Panc1 (cell line): ENCODE data around the gene SLFNL1. TPM values are rescaled to one million over a fixed set of nuclear protein-coding genes. Genes with fewer than 3 reads are reported as not detected.
A peak's percentile ranks its signal among the peaks of the same experiment; 100 is the strongest.

ENCODE experiments used
- ATAC-seq: fragments of 200-7000 bp; cut with Tn5 transposase; 2 replicates; pipeline ENCODE4 v1.9.1; 2020; ENCODE audit warnings: mild to moderate bottlenecking, moderate library complexity
- BruUV-seq: library from RNA; stranded (reverse); fragments of 400-500 nt; replicated peaks from 2 replicates; lab custom pipeline; 2021; lab: Mats Ljungman, UMichigan
- CTCF ChIA-PET: fragments of 300-600 bp; sonication (Branson Sonifier 250); formaldehyde crosslinking; loops from one replicate; lab custom pipeline; 2022; ENCODE audit warnings: antibody characterized with exemption; lab: Charles Lee
- POLR2A ChIA-PET: fragments of 300-600 bp; sonication (Branson Sonifier 250); formaldehyde crosslinking; loops from one replicate; lab custom pipeline; 2022; ENCODE audit warnings: antibody characterized with exemption; lab: Charles Lee
- DNase-seq: peaks from one replicate; pipeline ENCODE4 v3.0.0-alpha.2; 2010; ENCODE audit warnings: low read depth, low spot score
- H3K27ac ChIP-seq: 2 replicates; pipeline ENCODE4 v1.5.1; 2011; ENCODE audit warnings: mild to moderate bottlenecking, low read length, inconsistent platforms
- H3K27me3 ChIP-seq: fragments of 200-500 bp; sonication (Bioruptor generic); 2 replicates; pipeline ENCODE4 v1.6.0; 2014; ENCODE audit warnings: low read length, inconsistent platforms; ENCODE audit not compliant: control insufficient read depth, insufficient read depth
- H3K36me3 ChIP-seq: fragments of 200-500 bp; sonication (Bioruptor generic); 2 replicates; pipeline ENCODE4 v1.5.1; 2014; ENCODE audit warnings: inconsistent platforms, mild to moderate bottlenecking, low read length, moderate library complexity; ENCODE audit not compliant: control insufficient read depth, insufficient read depth
- H3K4me1 ChIP-seq: 2 replicates; pipeline ENCODE4 v1.5.1; 2011; ENCODE audit warnings: inconsistent platforms, mild to moderate bottlenecking, low read length, moderate library complexity; ENCODE audit not compliant: control insufficient read depth, insufficient read depth
- H3K4me3 ChIP-seq, 2 experiments: 2 replicates each; pipeline ENCODE4 v1.5.1; 2011 to 2012; ENCODE audit warnings: low read depth in 2 of 2, low read length in 2 of 2, mild to moderate bottlenecking in 2 of 2, inconsistent platforms in 1 of 2, moderate library complexity in 1 of 2
- H3K9me3 ChIP-seq: fragments of 200-500 bp; sonication (Bioruptor generic); 2 replicates; pipeline ENCODE4 v1.5.1; 2014; ENCODE audit warnings: low read depth, mild to moderate bottlenecking, inconsistent platforms, low read length, moderate library complexity; ENCODE audit not compliant: control insufficient read depth, insufficient read depth
- POLR2AphosphoS5 ChIP-seq: IDR thresholded peaks from 2 replicates; pipeline ENCODE4 v1.6.1; 2012; ENCODE audit warnings: mild to moderate bottlenecking, low read depth, low read length, moderate library complexity
- SIN3A ChIP-seq: IDR thresholded peaks from 2 replicates; pipeline ENCODE4 v1.6.1; 2012; ENCODE audit warnings: low read depth, mild to moderate bottlenecking, low read length, moderate library complexity, borderline replicate concordance; ENCODE audit not compliant: insufficient read depth
- TCF7L2 ChIP-seq: IDR thresholded peaks from 2 replicates; pipeline ENCODE4 v1.6.1; 2011; ENCODE audit warnings: mild to moderate bottlenecking, low read depth, low read length, inconsistent platforms
- in situ Hi-C: cut with HindIII; loops from 2 replicates; pipeline ENCODE4 v1.10.0; 2016; ENCODE audit warnings: low sequenced_read_pairs, low pct_unique_long_range_greater_than_20kb
- intact Hi-C: fragments of 100-400 bp; cut with micrococcal nuclease; formaldehyde crosslinking; loops from one replicate; pipeline ENCODE4 v1.10.0; 2022; ENCODE audit not compliant: unreplicated experiment
- total RNA-seq: library from RNA; stranded (reverse); gene quantifications from one replicate; pipeline ENCODE4 v1.2.1, GENCODE V29; 2021; ENCODE audit not compliant: unreplicated experiment
- TF ChIP-seq, protein P1 (sequence below), 2 experiments: IDR thresholded peaks; 2 replicates each; pipeline ENCODE4 v1.6.1; 2011 to 2012; ENCODE audit warnings: low read depth in 2 of 2, control low read depth in 1 of 2, low read length in 1 of 2, mild to moderate bottlenecking in 1 of 2, moderate library complexity in 1 of 2; ENCODE audit not compliant: insufficient read depth in 1 of 2
- TF ChIP-seq, protein P2 (sequence below): fragments of 450-650 bp; IDR thresholded peaks from 2 replicates; pipeline ENCODE4 v1.5.1; 2017; ENCODE audit warnings: mild to moderate bottlenecking

SLFNL1 gene
- total RNA-seq, 1 experiment from 2014 or later, result 0.10 TPM

DNA sequence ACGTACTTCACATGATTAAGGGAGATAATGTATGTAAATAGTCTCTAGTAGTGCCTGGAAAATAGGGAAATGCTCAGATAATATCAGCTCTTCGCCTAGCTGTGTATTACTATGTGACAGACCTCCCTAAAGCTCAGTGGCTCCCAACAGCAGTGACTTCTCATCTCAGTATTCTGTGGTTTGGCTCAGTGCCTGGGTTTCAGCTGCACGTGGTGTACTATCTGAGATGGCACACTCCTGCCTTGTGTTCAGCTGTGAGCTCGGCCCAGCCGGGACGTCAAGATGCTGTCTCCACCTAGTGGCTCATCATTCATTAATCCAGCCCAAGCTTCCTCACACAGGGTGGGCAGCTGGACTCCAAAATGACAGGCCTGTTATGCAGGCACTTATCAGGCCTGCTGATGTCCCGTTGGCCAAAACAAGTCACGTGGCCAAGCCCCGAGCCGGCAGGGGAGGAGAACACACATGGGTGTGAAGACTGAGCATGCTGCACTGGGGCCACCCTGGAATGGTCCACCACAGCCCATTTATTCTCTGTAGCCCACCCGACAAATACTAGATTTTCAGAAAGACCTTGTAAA lies 17.8 kb downstream of the SLFNL1 start:
- Histone ChIP-seq H3K9me3 (no peaks in the 10 kb centered on the region), H3K27ac (peak overlapping the region; percentile 20; the same call in 1 of the 2 replicates), H3K4me1 (peaks cover 10% of the 10 kb centered on the region; the same call in 1 of the 2 replicates), H3K27me3 (no peaks in the 10 kb centered on the region), H3K4me3 (no peak overlapping the region), H3K36me3 (peaks cover 52% of the 10 kb centered on the region)
- peak; percentile 96 for DNase-seq
- intact Hi-C loops (no loop called here), in situ Hi-C loops (no loop called here)
- BruUV-seq, result no TSS peak
- peak; percentile 87 for ATAC-seq
- ChIA-PET CTCF (interaction anchor here (0.7 kb wide), 1 partner anchor 141 kb away, joined by 3 read pairs; the partner anchor contains the start of gene CITED4), POLR2A (no interaction called here)
- peak; percentile 30; the same call in 1 of the 2 replicates for TF ChIP-seq TCF7L2
- TF ChIP-seq, protein P1, sequence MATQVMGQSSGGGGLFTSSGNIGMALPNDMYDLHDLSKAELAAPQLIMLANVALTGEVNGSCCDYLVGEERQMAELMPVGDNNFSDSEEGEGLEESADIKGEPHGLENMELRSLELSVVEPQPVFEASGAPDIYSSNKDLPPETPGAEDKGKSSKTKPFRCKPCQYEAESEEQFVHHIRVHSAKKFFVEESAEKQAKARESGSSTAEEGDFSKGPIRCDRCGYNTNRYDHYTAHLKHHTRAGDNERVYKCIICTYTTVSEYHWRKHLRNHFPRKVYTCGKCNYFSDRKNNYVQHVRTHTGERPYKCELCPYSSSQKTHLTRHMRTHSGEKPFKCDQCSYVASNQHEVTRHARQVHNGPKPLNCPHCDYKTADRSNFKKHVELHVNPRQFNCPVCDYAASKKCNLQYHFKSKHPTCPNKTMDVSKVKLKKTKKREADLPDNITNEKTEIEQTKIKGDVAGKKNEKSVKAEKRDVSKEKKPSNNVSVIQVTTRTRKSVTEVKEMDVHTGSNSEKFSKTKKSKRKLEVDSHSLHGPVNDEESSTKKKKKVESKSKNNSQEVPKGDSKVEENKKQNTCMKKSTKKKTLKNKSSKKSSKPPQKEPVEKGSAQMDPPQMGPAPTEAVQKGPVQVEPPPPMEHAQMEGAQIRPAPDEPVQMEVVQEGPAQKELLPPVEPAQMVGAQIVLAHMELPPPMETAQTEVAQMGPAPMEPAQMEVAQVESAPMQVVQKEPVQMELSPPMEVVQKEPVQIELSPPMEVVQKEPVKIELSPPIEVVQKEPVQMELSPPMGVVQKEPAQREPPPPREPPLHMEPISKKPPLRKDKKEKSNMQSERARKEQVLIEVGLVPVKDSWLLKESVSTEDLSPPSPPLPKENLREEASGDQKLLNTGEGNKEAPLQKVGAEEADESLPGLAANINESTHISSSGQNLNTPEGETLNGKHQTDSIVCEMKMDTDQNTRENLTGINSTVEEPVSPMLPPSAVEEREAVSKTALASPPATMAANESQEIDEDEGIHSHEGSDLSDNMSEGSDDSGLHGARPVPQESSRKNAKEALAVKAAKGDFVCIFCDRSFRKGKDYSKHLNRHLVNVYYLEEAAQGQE (IDR thresholded peaks at IDR 0.05; ENCODE audit: insufficient read depth in 1 of 2, low read depth in 2 of 2, low read length in 1 of 2), result no peak

DNA sequence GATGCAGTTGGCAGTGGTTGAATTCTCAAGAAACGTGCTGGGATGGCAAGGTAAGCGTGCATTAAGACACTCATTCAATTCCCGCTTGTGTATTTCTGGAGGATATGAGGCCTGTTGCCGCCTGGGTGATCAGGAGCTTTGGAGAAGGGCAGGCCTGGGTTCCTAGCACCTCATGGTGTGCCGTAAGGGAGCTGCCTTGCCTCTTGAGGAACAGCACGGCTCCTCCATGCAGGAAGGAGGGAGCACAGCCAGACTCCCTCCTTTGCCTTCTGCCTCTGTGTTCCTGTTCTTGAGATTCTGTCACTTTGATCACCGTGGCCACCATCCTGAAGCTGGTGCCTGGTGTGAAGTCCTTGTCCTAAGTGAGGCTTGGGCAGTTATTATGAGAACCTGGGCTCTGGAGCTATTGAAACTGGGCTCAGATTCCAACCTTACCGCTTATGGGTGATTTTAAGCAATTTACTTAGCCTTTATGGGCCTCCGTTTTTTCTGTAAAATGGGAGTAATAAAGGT lies 18.3 kb downstream of the SLFNL1 start:
- Histone ChIP-seq H3K4me3 (no peak overlapping the region), H3K36me3 (peaks cover 51% of the 10 kb centered on the region), H3K27ac (no peak overlapping the region), H3K9me3 (no peaks in the 10 kb centered on the region), H3K4me1 (peaks cover 10% of the 10 kb centered on the region; the same call in 1 of the 2 replicates), H3K27me3 (no peaks in the 10 kb centered on the region)
- ChIA-PET CTCF (interaction anchor here (0.5 to 0.7 kb wide), 2 partner anchors 45 to 141 kb away, joined by 3 read pairs; partner anchors contain the start of gene CITED4), POLR2A (no interaction called here)
- in situ Hi-C loops, result no loop called here
- DNase-seq (no peak), ATAC-seq (0 out of 2 replicates have a peak, but pooled peaks have one; percentile 5)
- no TSS peak for BruUV-seq
- intact Hi-C loops, result no loop called here
- TF ChIP-seq SIN3A, result no peak
- TF ChIP-seq POLR2AphosphoS5, result no peak
- no peak for TF ChIP-seq TCF7L2
- TF ChIP-seq, protein P1 (IDR thresholded peaks at IDR 0.05; ENCODE audit: insufficient read depth in 1 of 2, low read depth in 2 of 2, low read length in 1 of 2), result no peak
- TF ChIP-seq, protein P2, sequence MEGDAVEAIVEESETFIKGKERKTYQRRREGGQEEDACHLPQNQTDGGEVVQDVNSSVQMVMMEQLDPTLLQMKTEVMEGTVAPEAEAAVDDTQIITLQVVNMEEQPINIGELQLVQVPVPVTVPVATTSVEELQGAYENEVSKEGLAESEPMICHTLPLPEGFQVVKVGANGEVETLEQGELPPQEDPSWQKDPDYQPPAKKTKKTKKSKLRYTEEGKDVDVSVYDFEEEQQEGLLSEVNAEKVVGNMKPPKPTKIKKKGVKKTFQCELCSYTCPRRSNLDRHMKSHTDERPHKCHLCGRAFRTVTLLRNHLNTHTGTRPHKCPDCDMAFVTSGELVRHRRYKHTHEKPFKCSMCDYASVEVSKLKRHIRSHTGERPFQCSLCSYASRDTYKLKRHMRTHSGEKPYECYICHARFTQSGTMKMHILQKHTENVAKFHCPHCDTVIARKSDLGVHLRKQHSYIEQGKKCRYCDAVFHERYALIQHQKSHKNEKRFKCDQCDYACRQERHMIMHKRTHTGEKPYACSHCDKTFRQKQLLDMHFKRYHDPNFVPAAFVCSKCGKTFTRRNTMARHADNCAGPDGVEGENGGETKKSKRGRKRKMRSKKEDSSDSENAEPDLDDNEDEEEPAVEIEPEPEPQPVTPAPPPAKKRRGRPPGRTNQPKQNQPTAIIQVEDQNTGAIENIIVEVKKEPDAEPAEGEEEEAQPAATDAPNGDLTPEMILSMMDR, result no peak
